GM08714 (cell line): Measurements from ENCODE around the gene DLX2.
A peak's percentile ranks its signal among the peaks of the same experiment; 100 is the strongest.
"Not testable (repeated sequence)": the region's sequence is repeated elsewhere in the genome, so short reads cannot be mapped to it uniquely, and the experiment has no call there.

Experiments used
- H3K4me3 ChIP-seq: fragments of 200-500 bp; sonication (Bioruptor generic); 2 replicates; pipeline ENCODE4 v1.5.1; 2014; ENCODE audit warnings: mild to moderate bottlenecking, low read length, inconsistent platforms
- ZNF274 ChIP-seq: IDR thresholded peaks from 2 replicates; pipeline ENCODE4 v1.6.1; 2012; ENCODE audit warnings: mild to moderate bottlenecking, low read depth, low read length

Gene DLX2

DNA sequence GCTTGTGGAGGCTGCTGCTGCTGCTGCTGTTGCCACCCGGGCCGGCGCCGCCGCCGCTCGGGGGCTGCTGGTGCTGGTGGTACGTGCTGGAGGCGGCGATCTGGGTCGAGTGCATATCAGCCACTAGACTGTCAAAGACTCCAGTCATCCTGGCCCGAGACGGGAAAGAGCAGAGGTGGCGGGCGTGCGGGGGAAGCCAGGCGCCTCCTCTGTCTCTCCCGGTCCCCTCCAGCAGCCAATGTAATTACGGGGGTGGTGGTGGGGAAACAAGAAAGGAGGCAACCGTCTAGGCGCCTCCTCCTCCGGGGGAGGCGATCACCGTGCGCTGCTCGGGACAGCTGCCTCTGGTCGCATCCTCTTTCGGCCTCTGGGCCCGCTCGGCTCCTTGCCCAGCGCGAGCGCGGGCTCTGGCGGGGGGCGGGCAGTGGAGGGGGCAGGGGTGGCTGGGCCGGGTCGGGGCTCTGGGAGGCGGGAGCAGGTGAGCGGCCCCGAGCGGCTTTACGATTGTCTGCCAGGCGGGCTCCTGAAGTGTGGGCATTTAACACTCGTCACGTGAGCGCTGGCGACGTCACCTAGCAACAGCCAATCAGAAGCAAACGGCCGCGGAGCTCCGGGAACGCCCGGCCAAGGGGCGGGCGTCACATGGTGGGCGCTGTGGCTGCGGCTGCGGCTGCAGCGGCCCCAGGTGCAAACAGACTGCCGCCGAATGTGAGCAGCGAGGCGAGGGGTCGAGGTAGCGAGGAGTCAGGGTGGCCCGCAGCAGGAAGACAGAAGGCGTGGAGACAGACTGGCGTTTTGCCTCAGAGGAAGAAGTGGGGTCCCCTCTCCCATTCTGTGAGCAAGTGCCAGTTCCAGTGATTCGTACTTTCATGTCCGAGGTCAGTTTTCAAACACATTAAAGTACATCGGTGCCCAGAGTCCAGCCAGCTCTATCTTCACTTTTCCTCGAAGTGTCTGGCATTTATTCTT, at the start of gene DLX2:
Gene DLX2 (minus strand): TSS at position 510 of the 969 bp plus-strand sequence. CDS start 362 bp downstream, at position 148.
- no peak for TF ChIP-seq ZNF274
- H3K4me3 ChIP-seq: peak within 1 kb of the TSS; percentile 72

DNA sequence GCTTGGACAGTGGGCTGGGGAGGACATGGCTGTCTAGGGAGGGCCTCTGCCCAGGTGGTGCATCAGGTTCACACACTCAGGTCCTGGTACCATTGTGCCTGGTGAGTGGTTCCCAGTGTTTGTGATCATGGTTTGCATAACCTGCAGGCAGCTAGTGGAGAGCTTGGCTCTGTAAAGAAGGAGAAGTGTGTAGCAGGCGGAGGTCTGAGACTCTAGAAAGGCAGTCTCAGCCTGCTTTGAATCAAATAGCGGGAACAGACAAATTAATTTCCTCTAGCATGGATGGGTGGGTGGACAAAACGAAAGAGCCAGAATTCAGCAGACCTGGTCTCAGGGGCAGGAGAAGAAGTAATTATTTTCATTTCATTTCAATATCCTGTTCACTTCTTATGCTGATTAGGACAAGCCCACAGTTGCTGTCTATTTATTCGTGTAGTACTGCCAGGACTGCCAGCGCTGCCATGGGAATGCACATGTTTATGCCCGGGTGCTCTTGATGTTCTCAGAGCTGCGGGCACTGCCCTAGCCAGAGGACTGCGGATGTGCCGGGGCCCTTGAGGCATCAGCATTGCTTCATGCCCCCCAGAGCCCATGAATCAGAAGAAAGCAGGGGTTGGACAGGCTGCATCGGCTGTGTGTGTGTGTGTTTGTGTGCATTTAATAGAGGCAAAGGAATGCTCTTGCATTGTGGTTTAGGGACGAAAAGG, 45.4 kb upstream of the DLX2 start:
- no peak overlapping the region for H3K4me3 ChIP-seq
- TF ChIP-seq ZNF274: no peak

DNA sequence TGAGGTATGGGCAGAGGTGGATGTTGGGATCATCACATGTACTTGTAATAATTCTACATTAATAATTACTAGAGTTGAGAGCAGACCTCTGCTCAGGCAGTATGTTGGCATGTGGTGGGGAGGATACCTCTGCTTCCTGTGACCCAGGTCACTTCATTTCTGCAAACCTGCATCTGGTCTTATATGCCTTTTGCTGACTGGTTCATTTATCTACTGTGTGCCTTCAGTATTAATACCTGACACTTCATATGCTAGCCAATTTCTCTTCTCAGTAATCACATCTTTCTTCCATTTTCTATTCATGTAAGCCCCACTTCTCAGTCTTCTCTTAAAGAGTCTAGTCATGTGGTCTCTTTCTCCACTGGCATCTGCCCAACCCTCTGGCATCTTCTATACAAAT, 41.1 kb upstream of the DLX2 start:
- no peak overlapping the region for H3K4me3 ChIP-seq
- TF ChIP-seq ZNF274: no peak

DNA sequence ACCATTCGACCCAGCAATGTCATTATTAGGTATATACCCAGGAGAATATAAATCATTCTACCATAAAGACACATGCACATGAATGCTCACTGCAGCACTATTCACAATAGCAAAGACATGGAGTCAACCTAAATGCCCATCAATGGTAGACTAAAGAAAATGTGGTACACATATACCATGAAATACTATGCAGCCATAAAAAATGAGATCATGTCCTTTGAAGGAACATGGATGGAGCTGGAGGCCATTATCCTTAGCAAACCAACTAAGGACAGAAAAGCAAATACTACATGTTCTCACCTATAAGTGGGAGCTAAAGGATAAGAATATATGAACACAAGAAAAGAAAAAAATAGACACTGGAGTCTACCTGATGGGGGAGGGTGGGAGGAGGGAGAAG, 36.0 kb upstream of the DLX2 start:
- not testable (repeated sequence) for H3K4me3 ChIP-seq

DNA sequence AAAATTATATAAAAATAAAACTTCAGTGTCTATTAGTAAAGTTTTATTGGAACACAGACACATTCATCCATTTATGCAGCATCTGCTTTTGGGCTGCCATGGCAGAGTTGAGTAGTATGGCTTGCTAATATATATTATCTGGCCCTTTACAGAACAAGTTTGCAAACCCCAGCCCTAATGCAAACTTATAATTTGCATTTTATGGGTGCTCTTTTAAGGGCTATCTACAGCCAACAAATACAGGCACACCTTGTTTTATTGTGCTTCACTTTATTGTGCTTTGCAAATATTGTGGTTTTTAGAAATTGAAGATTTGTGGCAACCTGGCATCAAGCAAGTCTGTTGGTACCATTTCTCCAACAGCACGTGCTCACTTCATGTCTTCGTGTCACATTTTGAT, 35.2 kb upstream of the DLX2 start:
- no peak overlapping the region for H3K4me3 ChIP-seq
- no peak for TF ChIP-seq ZNF274

DNA sequence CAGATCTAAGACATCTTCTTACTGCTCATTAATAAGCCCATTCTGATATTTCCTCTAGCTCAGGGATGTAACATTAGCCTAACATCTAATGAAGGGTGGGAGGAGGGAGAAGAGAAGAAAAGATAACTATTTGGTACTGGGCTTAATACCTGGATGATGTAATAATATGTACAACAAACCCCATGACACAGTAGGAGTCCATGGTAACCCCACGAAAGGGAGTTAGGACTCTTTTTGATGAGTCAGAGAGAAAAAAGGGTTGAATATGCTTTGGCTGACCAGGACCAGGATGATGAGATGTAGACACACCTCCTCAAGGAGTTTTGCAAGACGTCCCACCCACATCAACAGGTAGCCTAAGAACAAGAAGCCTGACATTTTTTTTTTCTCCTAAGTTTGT, 34.4 kb upstream of the DLX2 start:
- TF ChIP-seq ZNF274: no peak

DNA sequence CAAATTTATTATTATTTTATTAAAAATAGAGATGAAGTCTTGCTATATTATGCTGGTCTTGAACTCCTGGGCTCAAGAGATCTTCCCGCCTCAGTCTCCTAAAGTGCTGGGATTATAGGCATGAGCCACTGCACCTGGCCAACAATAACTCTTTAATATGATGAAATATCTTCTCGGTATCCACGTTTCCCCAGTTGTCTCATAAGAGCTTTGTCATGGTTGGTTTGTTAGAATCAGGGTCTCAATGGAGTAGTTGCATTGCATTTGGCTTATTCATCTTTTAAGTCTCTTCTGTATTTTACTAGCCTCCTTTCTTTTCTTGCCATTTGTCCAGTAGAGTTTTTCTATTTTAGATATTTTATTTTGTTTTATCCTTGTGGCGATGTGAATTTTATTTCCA, 32.7 kb upstream of the DLX2 start:
- no peak overlapping the region for H3K4me3 ChIP-seq
- no peak for TF ChIP-seq ZNF274

More for the DNA sequence above, 34.4 kb upstream of the DLX2 start:
- no peak overlapping the region for H3K4me3 ChIP-seq

- TF ChIP-seq ZNF274: no peak
- H3K4me3 ChIP-seq: no peak overlapping the region
Measured at GRCh38 chr2:172134270-172134669, 31.6 kb upstream of the DLX2 start.

GRCh38 chr2:172131713-172132555, 29.2 kb upstream of the DLX2 start:
- no peak overlapping the region for H3K4me3 ChIP-seq
- TF ChIP-seq ZNF274: no peak

- TF ChIP-seq ZNF274: no peak
- no peak overlapping the region for H3K4me3 ChIP-seq
Measured at GRCh38 chr2:172129404-172129803, 26.7 kb upstream of the DLX2 start.

DNA sequence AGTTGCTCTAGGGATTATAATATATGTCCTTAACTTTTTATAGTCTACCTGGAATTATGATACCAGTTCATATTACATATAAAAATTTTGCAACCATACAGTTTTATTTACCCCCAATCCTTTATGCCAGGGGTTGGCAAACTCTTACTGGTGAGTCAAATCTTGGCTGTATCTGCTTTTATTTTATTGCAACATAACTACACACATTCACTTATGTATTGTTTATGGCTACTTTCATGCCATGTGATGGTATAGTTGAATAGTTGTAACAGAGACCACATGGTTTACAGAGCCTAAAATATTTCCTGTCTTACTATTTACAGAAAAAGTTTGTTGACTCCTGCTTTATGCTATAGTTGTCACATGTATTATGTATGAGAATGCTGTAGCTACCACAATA, 25.8 kb upstream of the DLX2 start:
- no peak overlapping the region for H3K4me3 ChIP-seq
- no peak for TF ChIP-seq ZNF274

GRCh38 chr2:172120118-172120517, 17.4 kb upstream of the DLX2 start:
- no peak overlapping the region for H3K4me3 ChIP-seq
- no peak for TF ChIP-seq ZNF274

- H3K4me3 ChIP-seq: no peak overlapping the region
- TF ChIP-seq ZNF274: no peak
Measured at GRCh38 chr2:172119089-172119488, 16.4 kb upstream of the DLX2 start.

GRCh38 chr2:172116107-172116506, 13.4 kb upstream of the DLX2 start:
- no peak overlapping the region for H3K4me3 ChIP-seq
- no peak for TF ChIP-seq ZNF274
